CD14-positive monocyte (primary cell): ENCODE results near the gene POLA1. TPM values are rescaled to one million over a fixed set of nuclear protein-coding genes. Genes with fewer than 3 reads are reported as not detected.

Source experiments
- DNase-seq, 3 donors: peaks; one replicate each; pipeline ENCODE4 v3.0.0-alpha.2; 2011 to 2022
- H2AFZ ChIP-seq: 2 replicates; pipeline ENCODE4 v1.6.0; 2012; ENCODE audit warnings: mild to moderate bottlenecking, low read depth, low read length, inconsistent platforms; ENCODE audit not compliant: insufficient read depth, poor library complexity, severe bottlenecking
- H3K27ac ChIP-seq, 2 donors: 1 replicate in 1 of 2; 2 replicates in 1 of 2; pipeline ENCODE4 v1.5.1; 2012 to 2013; ENCODE audit warnings: low read length in 2 of 2, control low read depth in 1 of 2, inconsistent platforms in 1 of 2, low read depth in 1 of 2, mild to moderate bottlenecking in 1 of 2
- H3K27me3 ChIP-seq, 2 donors: one replicate each; pipeline versions ENCODE4 v1.6.0 to v1.6.1; 2011 to 2013; ENCODE audit warnings: low read length in 2 of 2; ENCODE audit not compliant: control insufficient read depth in 2 of 2, insufficient read depth in 2 of 2
- H3K36me3 ChIP-seq, 2 donors: replicated peaks in 1 of 2; 1 replicate in 1 of 2; 2 replicates in 1 of 2; pipeline versions ENCODE4 v1.5.1 to v1.6.1; 2012 to 2013; ENCODE audit warnings: low read length in 2 of 2, control low read depth in 1 of 2, inconsistent platforms in 1 of 2, mild to moderate bottlenecking in 1 of 2; ENCODE audit not compliant: insufficient read depth in 2 of 2, control insufficient read depth in 1 of 2
- H3K4me1 ChIP-seq, 2 donors: 1 replicate in 1 of 2; 2 replicates in 1 of 2; pipeline versions ENCODE4 v1.5.1 to v1.6.1; 2012 to 2013; ENCODE audit warnings: low read length in 2 of 2, control low read depth in 1 of 2, inconsistent platforms in 1 of 2, mild to moderate bottlenecking in 1 of 2, moderate library complexity in 1 of 2; ENCODE audit not compliant: insufficient read depth in 2 of 2, control insufficient read depth in 1 of 2
- H3K4me2 ChIP-seq: replicated peaks from 2 replicates; pipeline ENCODE3; 2012; ENCODE audit warnings: low read length, moderate library complexity, mild to moderate bottlenecking; ENCODE audit not compliant: poor library complexity, severe bottlenecking; ENCODE audit errors: extremely low read depth
- H3K4me3 ChIP-seq, 3 experiments: fragments of 200-600 bp in 1 of 3; sonication (generic) in 1 of 3; replicated peaks in 1 of 3; 1 replicate in 2 of 3; 2 replicates in 1 of 3; pipeline ENCODE4 v1.5.1; 2011 to 2013; ENCODE audit warnings: low read length in 3 of 3, mild to moderate bottlenecking in 3 of 3, control low read depth in 2 of 3, low read depth in 2 of 3, inconsistent platforms in 1 of 3, moderate library complexity in 1 of 3
- H3K79me2 ChIP-seq: 2 replicates; pipeline ENCODE4 v1.6.0; 2012; ENCODE audit warnings: mild to moderate bottlenecking, control low read depth, inconsistent platforms, low read length, moderate library complexity; ENCODE audit not compliant: insufficient read depth
- H3K9ac ChIP-seq: 2 replicates; pipeline ENCODE4 v1.6.0; 2017; ENCODE audit warnings: low read length, mild to moderate bottlenecking; ENCODE audit not compliant: insufficient read depth, poor library complexity, severe bottlenecking
- H3K9me3 ChIP-seq, 2 donors: replicated peaks in 1 of 2; 1 replicate in 1 of 2; 2 replicates in 1 of 2; pipeline versions ENCODE4 v1.5.1 to v1.6.1; 2012 to 2013; ENCODE audit warnings: low read length in 2 of 2, control low read depth in 1 of 2; ENCODE audit not compliant: control insufficient read depth in 1 of 2, insufficient read depth in 1 of 2
- H4K20me1 ChIP-seq: 2 replicates; pipeline ENCODE4 v1.6.0; 2012; ENCODE audit warnings: mild to moderate bottlenecking, low read length, control low read depth, moderate library complexity; ENCODE audit not compliant: insufficient read depth
- H3K27ac Mint-ChIP-seq, 7 donors: one replicate each; pipeline ENCODE4 v1.8.0; 2020; ENCODE audit warnings: mild to moderate bottlenecking in 7 of 7, mixed read lengths in 7 of 7, moderate library complexity in 6 of 7, inconsistent platforms in 2 of 7
- H3K27me3 Mint-ChIP-seq, 3 donors: one replicate each; pipeline ENCODE4 v1.8.0; 2021 to 2022; ENCODE audit warnings: low read depth in 3 of 3, mild to moderate bottlenecking in 3 of 3, mixed read lengths in 3 of 3, moderate library complexity in 3 of 3, inconsistent platforms in 1 of 3
- H3K36me3 Mint-ChIP-seq, 2 donors: one replicate each; pipeline ENCODE4 v1.8.0; 2020; ENCODE audit warnings: mixed read lengths in 2 of 2, inconsistent platforms in 1 of 2, mild to moderate bottlenecking in 1 of 2
- H3K4me1 Mint-ChIP-seq: one replicate; pipeline ENCODE4 v1.8.0; 2020; ENCODE audit warnings: mild to moderate bottlenecking, mixed read lengths
- H3K4me3 Mint-ChIP-seq, 2 donors: one replicate each; pipeline ENCODE4 v1.8.0; 2020; ENCODE audit warnings: mild to moderate bottlenecking in 2 of 2, mixed read lengths in 2 of 2, moderate library complexity in 1 of 2
- H3K9me3 Mint-ChIP-seq, 7 donors: one replicate each; pipeline ENCODE4 v1.8.0; 2020 to 2022; ENCODE audit warnings: mixed read lengths in 7 of 7, mild to moderate bottlenecking in 6 of 7, moderate library complexity in 6 of 7, inconsistent platforms in 2 of 7
- WGBS: methylation state at CpG from one replicate; pipeline ENCODE4 v1.1.5; 2013; ENCODE audit warnings: missing lambda C conversion rate; ENCODE audit not compliant: insufficient coverage; 5-methylcytosine and 5-hydroxymethylcytosine counted together
- intact Hi-C, 2 donors: fragments of 100-400 bp; cut with micrococcal nuclease; formaldehyde crosslinking; loops; one replicate each; pipeline versions ENCODE4 v1.15.0 to v1.15.1; 2023
- polyA plus RNA-seq, 3 donors: library from polyadenylated mRNA; depleted of rRNA in 1 of 3; unstranded in 2 of 3; stranded (reverse) in 1 of 3; fragments of 300-500 nt in 2 of 3; fragments of >200 nt in 1 of 3; fragmentation: Illumina TruSeq in 2 of 3; gene quantifications; 1 replicate in 2 of 3; 2 replicates in 1 of 3; pipeline ENCODE4 v1.2.3, GENCODE V29; 2012 to 2021
- TF ChIP-seq, protein P1 (sequence below): fragments of 200-600 bp; IDR thresholded peaks from one replicate; pipeline ENCODE4 v1.8.0; 2022; ENCODE audit warnings: antibody characterized with exemption, mild to moderate bottlenecking

POLA1 gene
- polyA plus RNA-seq, 3 donors, result 1.2 to 1.4 (median 1.3) TPM

DNA sequence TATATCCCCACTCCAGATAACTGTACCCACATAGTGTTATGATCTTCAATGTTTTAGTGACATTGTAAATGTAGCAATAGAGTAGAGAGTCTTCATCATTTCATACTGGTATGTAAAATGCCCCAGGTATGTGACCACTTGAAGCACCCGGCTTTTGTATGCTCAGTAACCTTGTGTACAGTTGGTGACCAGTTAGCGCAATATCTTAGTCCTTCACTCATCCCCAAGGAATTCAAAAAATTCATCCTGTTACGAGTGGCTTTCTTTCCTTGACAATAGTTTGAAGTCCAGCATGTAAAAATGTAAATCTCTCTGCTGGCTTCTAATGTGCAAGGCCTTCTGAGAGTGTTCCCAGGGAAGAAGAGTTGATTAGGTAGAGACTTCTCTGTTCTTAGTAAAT is 176.4 kb downstream of the POLA1 start:
- H3K27me3 Mint-ChIP-seq, result peaks cover 0 to 6% (median 0%) of the 10 kb centered on the region in 3 donors
- peaks cover 0 to 9% of the 10 kb centered on the region in 2 donors for H3K36me3 Mint-ChIP-seq
- peaks cover 0 to 2% (median 0%) of the 10 kb centered on the region in 7 donors for H3K9me3 Mint-ChIP-seq
- intact Hi-C loops, result no loop called here
- no peak overlapping the region for H3K27ac Mint-ChIP-seq
- H3K79me2 ChIP-seq, result no peaks in the 10 kb centered on the region
- no peaks in the 10 kb centered on the region for H3K36me3 ChIP-seq
- no peaks in the 10 kb centered on the region for H3K9me3 ChIP-seq
- no CpG with 5 or more reads among the region's 3 CpGs for WGBS
- no peak overlapping the region for H3K27ac ChIP-seq
- H3K4me3 Mint-ChIP-seq, result no peak overlapping the region
- no peaks in the 10 kb centered on the region for H3K4me1 ChIP-seq
- no peaks in the 10 kb centered on the region for H3K27me3 ChIP-seq
- H3K4me3 ChIP-seq, result no peak overlapping the region
- no peak overlapping the region for H3K4me2 ChIP-seq
- H3K9ac ChIP-seq, result no peak overlapping the region
- H3K4me1 Mint-ChIP-seq, result no peaks in the 10 kb centered on the region
- TF ChIP-seq, protein P1, sequence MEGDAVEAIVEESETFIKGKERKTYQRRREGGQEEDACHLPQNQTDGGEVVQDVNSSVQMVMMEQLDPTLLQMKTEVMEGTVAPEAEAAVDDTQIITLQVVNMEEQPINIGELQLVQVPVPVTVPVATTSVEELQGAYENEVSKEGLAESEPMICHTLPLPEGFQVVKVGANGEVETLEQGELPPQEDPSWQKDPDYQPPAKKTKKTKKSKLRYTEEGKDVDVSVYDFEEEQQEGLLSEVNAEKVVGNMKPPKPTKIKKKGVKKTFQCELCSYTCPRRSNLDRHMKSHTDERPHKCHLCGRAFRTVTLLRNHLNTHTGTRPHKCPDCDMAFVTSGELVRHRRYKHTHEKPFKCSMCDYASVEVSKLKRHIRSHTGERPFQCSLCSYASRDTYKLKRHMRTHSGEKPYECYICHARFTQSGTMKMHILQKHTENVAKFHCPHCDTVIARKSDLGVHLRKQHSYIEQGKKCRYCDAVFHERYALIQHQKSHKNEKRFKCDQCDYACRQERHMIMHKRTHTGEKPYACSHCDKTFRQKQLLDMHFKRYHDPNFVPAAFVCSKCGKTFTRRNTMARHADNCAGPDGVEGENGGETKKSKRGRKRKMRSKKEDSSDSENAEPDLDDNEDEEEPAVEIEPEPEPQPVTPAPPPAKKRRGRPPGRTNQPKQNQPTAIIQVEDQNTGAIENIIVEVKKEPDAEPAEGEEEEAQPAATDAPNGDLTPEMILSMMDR, result no peak
- H2AFZ ChIP-seq, result no peak overlapping the region
- DNase-seq, result no peak
- no peaks in the 10 kb centered on the region for H4K20me1 ChIP-seq

DNA sequence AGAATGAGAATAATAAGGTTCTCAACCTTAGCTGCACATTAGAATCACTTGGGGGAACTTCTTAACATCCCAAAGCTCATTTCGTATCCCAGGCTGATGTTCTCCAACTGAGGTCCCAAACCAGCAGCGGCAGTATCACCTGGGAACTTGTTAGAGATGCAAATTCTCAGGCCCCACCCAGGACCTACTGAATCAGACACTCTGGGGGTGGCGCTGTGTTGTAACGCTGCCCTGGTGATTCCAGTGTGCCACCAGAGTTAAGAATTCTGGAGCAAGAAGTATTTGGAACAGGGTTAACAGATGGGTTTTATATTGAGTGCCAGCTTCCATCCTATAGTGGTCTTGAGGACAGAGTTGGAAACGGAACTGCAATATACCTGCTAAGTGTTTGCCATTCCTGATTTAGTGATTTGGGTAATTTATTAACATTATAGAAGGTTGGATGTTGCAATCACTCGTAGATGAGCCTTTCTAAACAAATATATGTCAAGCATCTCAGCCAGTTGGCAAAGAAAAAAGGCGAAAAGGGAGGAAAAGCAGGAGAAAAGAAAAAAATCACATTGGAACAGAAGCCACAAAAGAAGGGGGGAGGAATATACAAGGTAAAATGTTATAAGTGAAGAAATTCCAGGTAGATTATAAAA is 181.0 kb downstream of the POLA1 start:
- H3K4me1 Mint-ChIP-seq, result no peaks in the 10 kb centered on the region
- H3K4me3 ChIP-seq, result no peak overlapping the region
- H3K9ac ChIP-seq, result no peak overlapping the region
- H3K9me3 Mint-ChIP-seq, result peaks cover 0 to under 1% (median 0%) of the 10 kb centered on the region in 7 donors
- H3K4me1 ChIP-seq, result no peaks in the 10 kb centered on the region
- no peak for DNase-seq
- no peaks in the 10 kb centered on the region for H3K79me2 ChIP-seq
- H3K27me3 Mint-ChIP-seq, result peaks cover 0 to 8% (median 0%) of the 10 kb centered on the region in 3 donors
- TF ChIP-seq, protein P1, result no peak
- H3K4me2 ChIP-seq, result no peak overlapping the region
- intact Hi-C loops, result no loop called here
- no peaks in the 10 kb centered on the region for H3K9me3 ChIP-seq
- no peaks in the 10 kb centered on the region for H4K20me1 ChIP-seq
- no peaks in the 10 kb centered on the region for H3K27me3 ChIP-seq
- no peak overlapping the region for H3K27ac ChIP-seq
- H3K36me3 ChIP-seq, result no peaks in the 10 kb centered on the region
- peaks cover 4 to 8% of the 10 kb centered on the region in 2 donors for H3K36me3 Mint-ChIP-seq
- no peak overlapping the region for H2AFZ ChIP-seq
- WGBS, result 100% methylated on average over 3 of the region's 7 CpGs
- H3K27ac Mint-ChIP-seq, result no peak overlapping the region
- H3K4me3 Mint-ChIP-seq, result no peak overlapping the region
